ENCODE data around the gene DDAH1.
A peak's percentile ranks its signal among the peaks of the same experiment; 100 is the strongest.

DDAH1 gene

GRCh38 chr1:85295654-85296053 is 169.3 kb downstream of the DDAH1 start:
- no peak for FAIRE-seq

GRCh38 chr1:85295006-85295431 is 169.9 kb downstream of the DDAH1 start:
- no peak for FAIRE-seq

- no peak for FAIRE-seq
These were observed 174.1 kb downstream of the DDAH1 start for GRCh38 chr1:85290826-85291225.

GRCh38 chr1:85289848-85290335 is 175.1 kb downstream of the DDAH1 start:
- FAIRE-seq: no peak

- FAIRE-seq: no peak
These were observed 175.6 kb downstream of the DDAH1 start for GRCh38 chr1:85289207-85289847.

- FAIRE-seq: no peak
These were observed 180.8 kb downstream of the DDAH1 start for GRCh38 chr1:85284202-85284601.

- FAIRE-seq: no peak
These were observed 181.3 kb downstream of the DDAH1 start for GRCh38 chr1:85283475-85284199.

- no peak for FAIRE-seq
These were observed 182.5 kb downstream of the DDAH1 start for GRCh38 chr1:85282424-85282823.

GRCh38 chr1:85280636-85281035 is 184.3 kb downstream of the DDAH1 start:
- no peak for FAIRE-seq

GRCh38 chr1:85279458-85280080 is 185.4 kb downstream of the DDAH1 start:
- FAIRE-seq: no peak

- no peak for FAIRE-seq
These were observed 186.1 kb downstream of the DDAH1 start for GRCh38 chr1:85278853-85279314.

GRCh38 chr1:85277802-85278201 is 187.2 kb downstream of the DDAH1 start:
- no peak for FAIRE-seq

GRCh38 chr1:85276978-85277639 is 187.8 kb downstream of the DDAH1 start:
- no peak for FAIRE-seq

GRCh38 chr1:85276215-85276977 is 188.6 kb downstream of the DDAH1 start, which contains the start of gene BCL10:
TSS of gene BCL10 (minus strand) at chr1:85276632. CDS start at chr1:85276352, 280 bp downstream.
- FAIRE-seq: peak; percentile 96

- FAIRE-seq: no peak
These were observed 189.2 kb downstream of the DDAH1 start for GRCh38 chr1:85275701-85276214.

GRCh38 chr1:85274969-85275453 is 189.9 kb downstream of the DDAH1 start:
- FAIRE-seq: no peak

- no peak for FAIRE-seq
These were observed 191.6 kb downstream of the DDAH1 start for GRCh38 chr1:85273397-85273796.

- no peak for FAIRE-seq
These were observed 196.0 kb downstream of the DDAH1 start for GRCh38 chr1:85268801-85269585.

Data from G401.6 (cell line).